GM13977 (cell line): Measurements from ENCODE around the gene AASDHPPT.

Source experiments
- DNase-seq: peaks from one replicate; pipeline ENCODE4 v3.0.0; 2012; ENCODE audit warnings: low spot score
- CTCF ChIP-seq: IDR thresholded peaks from 2 replicates; pipeline ENCODE4 v1.5.1; 2012; ENCODE audit warnings: mild to moderate bottlenecking, control low read depth; ENCODE audit not compliant: insufficient read depth; ENCODE audit errors: extremely low read depth, missing control alignments
- in situ Hi-C: fragments of 300-500 bp; cut with MboI; formaldehyde crosslinking; loops from one replicate; pipeline ENCODE4 v1.12.0; 2022; ENCODE audit warnings: low sequenced_read_pairs, low pct_unique_long_range_greater_than_20kb, mixed read lengths, inconsistent platforms; ENCODE audit not compliant: unreplicated experiment

AASDHPPT gene

GRCh38 chr11:106092446-106092845, 15.0 kb downstream of the AASDHPPT start:
- in situ Hi-C loops = no loop called here
- no peak for DNase-seq
- TF ChIP-seq CTCF = no peak

GRCh38 chr11:106098893-106099553, 21.6 kb downstream of the AASDHPPT start:
- no peak for TF ChIP-seq CTCF
- DNase-seq = no peak
- in situ Hi-C loops = no loop called here

GRCh38 chr11:106101370-106101769, 23.9 kb downstream of the AASDHPPT start:
- no peak for DNase-seq
- in situ Hi-C loops = no loop called here
- TF ChIP-seq CTCF = no peak

GRCh38 chr11:106101819-106102218, 24.4 kb downstream of the AASDHPPT start:
- no peak for TF ChIP-seq CTCF
- in situ Hi-C loops = no loop called here
- DNase-seq = no peak

- no peak for TF ChIP-seq CTCF
- in situ Hi-C loops = no loop called here
- DNase-seq = no peak
Measured at GRCh38 chr11:106105986-106106385, 28.5 kb downstream of the AASDHPPT start.

GRCh38 chr11:106121570-106122320, 44.3 kb downstream of the AASDHPPT start:
- no peak for TF ChIP-seq CTCF
- in situ Hi-C loops = no loop called here

More at GRCh38 chr11:106121570-106122320, 44.3 kb downstream of the AASDHPPT start:
- DNase-seq = no peak
